ENCODE measurements around the gene TWNK.

TWNK gene

GRCh38 chr10:101041252-101041761 lies 54.0 kb downstream of the TWNK start (continued):
- TF ChIP-seq ZNF449 (tag by site-specific recombination; IDR thresholded peaks at IDR 0.05) (0 out of 2 replicates have a peak, but pooled peaks have one; percentile 17), PRDM1 (tag by site-specific recombination; IDR thresholded peaks at IDR 0.05) (peak; percentile 96), ZNF600 (tag by site-specific recombination; IDR thresholded peaks at IDR 0.05) (peak; percentile 26; the same call in 1 of the 2 replicates), ZNF2 (tag by site-specific recombination; IDR thresholded peaks at IDR 0.05) (peak; percentile 66), ZNF792 (tag by site-specific recombination; IDR thresholded peaks at IDR 0.05) (no peak), ZNF37A (tag by site-specific recombination; IDR thresholded peaks at IDR 0.05) (no peak), ZNF629 (tag by site-specific recombination; IDR thresholded peaks at IDR 0.05) (peak; percentile 38; the same call in 1 of the 2 replicates), ZNF335 (tag by site-specific recombination; conservative IDR thresholded peaks at IDR 0.05) (peak; percentile 44), ZEB2 (tag by site-specific recombination; IDR thresholded peaks at IDR 0.05) (peak; percentile 53; the same call in 1 of the 2 replicates), ZBTB17 (tag by site-specific recombination; IDR thresholded peaks at IDR 0.05) (peak; percentile 71), ZNF561 (tag by site-specific recombination; IDR thresholded peaks at IDR 0.05; ENCODE audit: borderline replicate concordance) (0 out of 2 replicates have a peak, but pooled peaks have one; percentile 20), GLIS1 (tag by site-specific recombination; IDR thresholded peaks at IDR 0.05) (peak; percentile 21; the same call in 1 of the 2 replicates), ZNF747 (tag by site-specific recombination; IDR thresholded peaks at IDR 0.05) (no peak), KLF8 (tag by site-specific recombination; IDR thresholded peaks at IDR 0.05) (0 out of 2 replicates have a peak, but pooled peaks have one; percentile 42), ELK4 (IDR thresholded peaks at IDR 0.05; ENCODE audit: borderline replicate concordance, low read depth, low read length) (no peak), ZXDB (tag by site-specific recombination; IDR thresholded peaks at IDR 0.05) (0 out of 2 replicates have a peak, but pooled peaks have one; percentile 41), REST (tag by site-specific recombination; IDR thresholded peaks at IDR 0.05) (0 out of 2 replicates have a peak, but pooled peaks have one; percentile 9), SP3 (tag by site-specific recombination; IDR thresholded peaks at IDR 0.05) (0 out of 2 replicates have a peak, but pooled peaks have one; percentile 20), ZNF157 (tag by site-specific recombination; IDR thresholded peaks at IDR 0.05) (no peak), ZNF362 (tag by site-specific recombination; IDR thresholded peaks at IDR 0.05) (peak; percentile 98), ZNF133 (tag by site-specific recombination; IDR thresholded peaks at IDR 0.05) (no peak), ZNF366 (tag by site-specific recombination; conservative IDR thresholded peaks at IDR 0.05) (peak; percentile 95), CTCF (tag by site-specific recombination; IDR thresholded peaks at IDR 0.05) (peak; percentile 93), SP2 (tag by site-specific recombination; IDR thresholded peaks at IDR 0.05) (no peak)
